Endothelial cell of umbilical vein (primary cell): Measurements from ENCODE around the gene TUBGCP3. TPM values are rescaled to one million over a fixed set of nuclear protein-coding genes. Genes with fewer than 3 reads are reported as not detected.

ENCODE experiments used
- BruUV-seq: library from RNA; stranded (reverse); fragments of 400-500 nt; replicated peaks from 2 replicates; lab custom pipeline; 2021; lab: Mats Ljungman, UMichigan
- CTCF ChIA-PET: fragments of 300-600, 350-600 bp; sonication (Branson Sonifier 250); formaldehyde crosslinking; loops from one replicate; lab custom pipeline; 2021; ENCODE audit warnings: antibody characterized with exemption, inconsistent platforms; lab: Charles Lee
- POLR2A ChIA-PET: fragments of 300-600, 350-600 bp; sonication (Branson Sonifier 250); formaldehyde crosslinking; loops from one replicate; lab custom pipeline; 2021; ENCODE audit warnings: antibody characterized with exemption, inconsistent platforms; lab: Charles Lee
- DNase-seq: peaks from one replicate; pipeline ENCODE4 v3.0.0-alpha.2; 2011; ENCODE audit warnings: low read depth, low spot score
- FAIRE-seq: peaks from 2 replicates; lab custom pipeline; 2011; peaks lifted over from hg19 to GRCh38; lab: Jason Lieb, UNC
- H2AFZ ChIP-seq: 2 replicates; pipeline ENCODE4 v1.6.0; 2012; ENCODE audit warnings: low read depth, low read length, control low read depth, inconsistent platforms
- H3K27ac ChIP-seq: 2 replicates; pipeline ENCODE4 v1.5.1; 2011; ENCODE audit warnings: low read depth, mild to moderate bottlenecking, control low read depth, low read length, moderate library complexity; ENCODE audit not compliant: insufficient read depth
- H3K27me3 ChIP-seq, 2 experiments: 2 replicates each; pipeline versions ENCODE4 v1.6.0 to v1.6.1; 2011; ENCODE audit warnings: low read length in 2 of 2, mixed read lengths in 1 of 2; ENCODE audit not compliant: control insufficient read depth in 2 of 2, insufficient read depth in 2 of 2
- H3K36me3 ChIP-seq, 2 experiments: 2 replicates in 1 of 2; 3 replicates in 1 of 2; pipeline ENCODE4 v1.5.1; 2011; ENCODE audit warnings: low read length in 2 of 2, mild to moderate bottlenecking in 1 of 2, moderate library complexity in 1 of 2; ENCODE audit not compliant: control insufficient read depth in 2 of 2, insufficient read depth in 2 of 2; ENCODE audit errors: extremely low read depth in 1 of 2
- H3K4me1 ChIP-seq: 3 replicates; pipeline ENCODE4 v1.5.1; 2011; ENCODE audit warnings: mild to moderate bottlenecking, low read length; ENCODE audit not compliant: control insufficient read depth, insufficient read depth; ENCODE audit errors: extremely low read depth
- H3K4me2 ChIP-seq: 2 replicates; pipeline ENCODE4 v1.6.1; 2011; ENCODE audit warnings: low read length, control low read depth, mixed read lengths; ENCODE audit not compliant: insufficient read depth
- H3K4me3 ChIP-seq, 3 experiments: fragments of 200-600 bp in 1 of 3; sonication (generic), shearing (Covaris generic) in 1 of 3; replicated peaks in 1 of 3; 2 replicates each; pipeline ENCODE4 v1.5.1; 2011 to 2016; ENCODE audit warnings: control low read depth in 3 of 3, low read length in 3 of 3, mild to moderate bottlenecking in 2 of 3, inconsistent platforms in 1 of 3, low read depth in 1 of 3, moderate library complexity in 1 of 3; ENCODE audit not compliant: insufficient read depth in 1 of 3
- H3K79me2 ChIP-seq: 2 replicates; pipeline ENCODE4 v1.6.0; 2012; ENCODE audit warnings: low read length, inconsistent platforms; ENCODE audit not compliant: control insufficient read depth, insufficient read depth
- H3K9ac ChIP-seq: replicated peaks from 2 replicates; pipeline ENCODE3; 2011; ENCODE audit warnings: low read length, control low read depth; ENCODE audit not compliant: insufficient read depth; ENCODE audit errors: extremely low read depth
- H3K9me1 ChIP-seq: replicated peaks from 3 replicates; pipeline ENCODE4 v1.6.0; 2011; ENCODE audit warnings: mild to moderate bottlenecking, low read length; ENCODE audit not compliant: control insufficient read depth, insufficient read depth; ENCODE audit errors: extremely low read depth
- H3K9me3 ChIP-seq: replicated peaks from 2 replicates; pipeline ENCODE4 v1.5.1; 2012; ENCODE audit warnings: low read length, inconsistent platforms; ENCODE audit not compliant: control insufficient read depth, insufficient read depth
- H4K20me1 ChIP-seq: replicated peaks from 2 replicates; pipeline ENCODE3; 2011; ENCODE audit warnings: mild to moderate bottlenecking, low read length; ENCODE audit not compliant: control insufficient read depth, insufficient read depth; ENCODE audit errors: extremely low read depth
- CTCF ChIP-seq, 2 donors: IDR thresholded peaks; 1 replicate in 1 of 2; 2 replicates in 1 of 2; pipeline ENCODE4 v1.5.1; 2011; ENCODE audit warnings: low read length in 2 of 2, mild to moderate bottlenecking in 2 of 2, moderate library complexity in 2 of 2, control low read depth in 1 of 2, inconsistent platforms in 1 of 2, low read depth in 1 of 2; ENCODE audit not compliant: insufficient read depth in 1 of 2; ENCODE audit errors: extremely low read depth in 1 of 2
- EZH2 ChIP-seq: IDR thresholded peaks from 2 replicates; pipeline ENCODE4 v1.6.1; 2012; ENCODE audit warnings: borderline replicate concordance, low read depth, mild to moderate bottlenecking, moderate library complexity, low read length, inconsistent platforms; ENCODE audit not compliant: severe bottlenecking
- FOS ChIP-seq: IDR thresholded peaks from 2 replicates; pipeline ENCODE4 v1.6.1; 2011; ENCODE audit warnings: mild to moderate bottlenecking, low read length, moderate library complexity, borderline replicate concordance; ENCODE audit not compliant: insufficient read depth
- GATA2 ChIP-seq: IDR thresholded peaks from 2 replicates; pipeline ENCODE4 v1.7.0; 2011; ENCODE audit warnings: low read depth, mild to moderate bottlenecking, moderate library complexity, mixed read lengths, low read length; ENCODE audit not compliant: insufficient read length, insufficient read depth
- JUN ChIP-seq: IDR thresholded peaks from 2 replicates; pipeline ENCODE4 v1.6.1; 2011; ENCODE audit warnings: borderline replicate concordance, low read depth; ENCODE audit not compliant: insufficient read length, insufficient read depth
- MYC ChIP-seq: IDR thresholded peaks from one replicate; pipeline ENCODE4 v1.6.1; 2011; ENCODE audit warnings: mild to moderate bottlenecking, low read depth, low read length
- POLR2A ChIP-seq: IDR thresholded peaks from 2 replicates; pipeline ENCODE4 v1.6.1; 2012; ENCODE audit warnings: low read depth, mild to moderate bottlenecking, control low read depth, low read length
- dilution Hi-C: fragments of 300-500 bp; cut with MboI; formaldehyde crosslinking; loops from one replicate; pipeline ENCODE4 v1.15.0; 2019; ENCODE audit warnings: low sequenced_read_pairs; ENCODE audit not compliant: extremely low pct_ligation_motif_present
- intact Hi-C: fragments of 100-400 bp; cut with micrococcal nuclease; formaldehyde crosslinking; loops from one replicate; pipeline ENCODE4 v1.10.0; 2022
- polyA plus RNA-seq, 4 experiments: library from polyadenylated mRNA; depleted of rRNA in 3 of 4; stranded (reverse) in 3 of 4; unstranded in 1 of 4; fragments of >200 nt; gene quantifications; 2 replicates each; pipeline versions ENCODE4 v1.2.1 to v1.2.3, GENCODE V29; 2011 to 2012; ENCODE audit warnings: missing spikeins in 1 of 4
- total RNA-seq: library from RNA; stranded (reverse); gene quantifications from 2 replicates; pipeline ENCODE4 v1.2.3, GENCODE V29; 2021

TUBGCP3 gene
- total and polyA plus RNA-seq, 2 donors (not counting 3 experiments of a cell fraction or from before 2014, with no cell fraction given), result 36.4 to 47.7 TPM

DNA sequence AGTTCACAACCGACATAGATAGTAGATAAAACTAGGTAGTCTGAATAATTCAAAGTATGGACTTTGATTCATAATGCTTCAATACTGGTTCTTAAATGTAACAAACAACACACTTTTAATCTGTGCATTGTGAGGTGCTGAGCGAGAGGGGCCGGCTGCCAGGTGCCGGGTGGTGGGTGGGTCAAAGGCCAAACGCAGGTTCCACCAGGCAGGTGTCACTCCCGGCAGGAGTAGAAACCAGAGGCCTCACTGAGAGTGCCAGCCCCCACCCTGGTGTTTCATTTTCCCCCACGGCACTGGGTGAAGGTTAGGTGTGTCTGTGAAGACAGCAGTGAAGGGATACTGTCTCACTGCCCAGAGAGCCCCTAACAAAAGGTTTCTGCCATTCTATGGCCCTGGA is 4.2 kb upstream of the TUBGCP3 start:
- H3K9ac ChIP-seq, result no peak overlapping the region
- ChIA-PET POLR2A (no interaction called here), CTCF (no interaction called here)
- no peaks in the 10 kb centered on the region for H3K9me1 ChIP-seq
- no peak overlapping the region for H3K4me2 ChIP-seq
- no peak overlapping the region for H3K27ac ChIP-seq
- FAIRE-seq, result no peak
- DNase-seq, result no peak
- H2AFZ ChIP-seq, result no peak overlapping the region
- H3K4me1 ChIP-seq, result peaks cover 8% of the 10 kb centered on the region
- dilution Hi-C loops (no loop called here), intact Hi-C loops (no loop called here)
- peaks cover 2% of the 10 kb centered on the region for H3K79me2 ChIP-seq
- no TSS peak for BruUV-seq
- H3K4me3 ChIP-seq, result no peak overlapping the region
- H3K9me3 ChIP-seq, result no peaks in the 10 kb centered on the region
- no peaks in the 10 kb centered on the region for H4K20me1 ChIP-seq
- H3K36me3 ChIP-seq, result no peaks in the 10 kb centered on the region
- H3K27me3 ChIP-seq, result peaks cover 3 to 25% of the 10 kb centered on the region in 2 experiments
- TF ChIP-seq FOS (no peak), EZH2 (no peak), CTCF (IDR thresholded peaks at IDR 0.05; ENCODE audit: extremely low read depth in 1 of 2, insufficient read depth in 1 of 2, low read depth in 1 of 2, low read length in 2 of 2) (no peak), MYC (no peak), GATA2 (no peak), JUN (no peak), POLR2A (no peak)
